ENCODE measurements around the gene MTMR12. TPM values are rescaled to one million over a fixed set of nuclear protein-coding genes. Genes with fewer than 3 reads are reported as not detected.
"Not testable (repeated sequence)": the region's sequence is repeated elsewhere in the genome, so short reads cannot be mapped to it uniquely, and the experiment has no call there.

Gene MTMR12
- total and polyA plus RNA-seq, 2 donors (not counting 3 experiments of a cell fraction or from before 2014, with no cell fraction given): 18.2 to 38.6 TPM

DNA sequence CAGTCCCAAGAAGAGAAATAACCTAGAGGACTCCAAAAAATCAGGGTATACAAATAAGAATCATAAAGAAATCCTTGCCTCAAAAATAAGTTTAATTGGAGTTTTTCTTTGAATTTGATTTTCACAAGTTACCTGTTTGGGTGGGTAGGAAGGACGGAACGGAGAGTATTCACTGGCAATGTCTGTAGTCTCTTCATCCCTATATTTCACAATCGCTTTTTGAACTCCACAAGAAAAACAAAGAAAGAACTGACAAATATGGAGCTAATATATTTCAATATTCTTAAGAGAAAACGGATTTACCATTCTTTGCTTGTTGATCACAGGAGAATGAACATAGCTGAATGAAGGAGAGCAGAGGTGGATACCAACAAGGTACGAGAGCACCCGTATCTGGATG is 30.1 kb downstream of the MTMR12 start:
- Histone ChIP-seq H3K4me2 (ENCODE audit: insufficient read depth, low read length) (no peak overlapping the region), H3K36me3 (ENCODE audit: control insufficient read depth in 2 of 2, extremely low read depth in 1 of 2, insufficient read depth in 2 of 2, low read length in 2 of 2) (no peaks in the 10 kb centered on the region), H3K79me2 (ENCODE audit: control insufficient read depth, insufficient read depth, low read length) (peaks cover 55% of the 10 kb centered on the region), H3K9me1 (replicated peaks; ENCODE audit: control insufficient read depth, extremely low read depth, insufficient read depth, low read length) (no peaks in the 10 kb centered on the region), H4K20me1 (replicated peaks; ENCODE audit: control insufficient read depth, extremely low read depth, insufficient read depth, low read length) (peaks cover 2% of the 10 kb centered on the region), H3K4me1 (ENCODE audit: control insufficient read depth, extremely low read depth, insufficient read depth, low read length) (peaks cover 17% of the 10 kb centered on the region), H3K9ac (replicated peaks; ENCODE audit: extremely low read depth, insufficient read depth, low read length) (no peak overlapping the region), H3K27me3 (ENCODE audit: control insufficient read depth in 2 of 2, insufficient read depth in 2 of 2, low read length in 2 of 2) (no peaks in the 10 kb centered on the region), H3K27ac (ENCODE audit: insufficient read depth, low read depth, low read length) (no peak overlapping the region), H3K9me3 (replicated peaks; ENCODE audit: control insufficient read depth, insufficient read depth, low read length) (no peaks in the 10 kb centered on the region), H3K4me3 (replicated peaks in 1 of 3; ENCODE audit: insufficient read depth in 1 of 3, low read depth in 1 of 3, low read length in 3 of 3) (no peak overlapping the region), H2AFZ (ENCODE audit: low read depth, low read length) (no peak overlapping the region)
- dilution Hi-C loops (cut with MboI; ENCODE audit: extremely low pct_ligation_motif_present, low sequenced_read_pairs) (no loop called here), intact Hi-C loops (cut with micrococcal nuclease) (no loop called here)
- no TSS peak for BruUV-seq (replicated peaks)
- POLR2A ChIA-PET: no interaction called here
- DNase-seq (ENCODE audit: low read depth, low spot score) (no peak), FAIRE-seq (no peak)
- CTCF ChIA-PET: no interaction called here
- TF ChIP-seq, protein P1, sequence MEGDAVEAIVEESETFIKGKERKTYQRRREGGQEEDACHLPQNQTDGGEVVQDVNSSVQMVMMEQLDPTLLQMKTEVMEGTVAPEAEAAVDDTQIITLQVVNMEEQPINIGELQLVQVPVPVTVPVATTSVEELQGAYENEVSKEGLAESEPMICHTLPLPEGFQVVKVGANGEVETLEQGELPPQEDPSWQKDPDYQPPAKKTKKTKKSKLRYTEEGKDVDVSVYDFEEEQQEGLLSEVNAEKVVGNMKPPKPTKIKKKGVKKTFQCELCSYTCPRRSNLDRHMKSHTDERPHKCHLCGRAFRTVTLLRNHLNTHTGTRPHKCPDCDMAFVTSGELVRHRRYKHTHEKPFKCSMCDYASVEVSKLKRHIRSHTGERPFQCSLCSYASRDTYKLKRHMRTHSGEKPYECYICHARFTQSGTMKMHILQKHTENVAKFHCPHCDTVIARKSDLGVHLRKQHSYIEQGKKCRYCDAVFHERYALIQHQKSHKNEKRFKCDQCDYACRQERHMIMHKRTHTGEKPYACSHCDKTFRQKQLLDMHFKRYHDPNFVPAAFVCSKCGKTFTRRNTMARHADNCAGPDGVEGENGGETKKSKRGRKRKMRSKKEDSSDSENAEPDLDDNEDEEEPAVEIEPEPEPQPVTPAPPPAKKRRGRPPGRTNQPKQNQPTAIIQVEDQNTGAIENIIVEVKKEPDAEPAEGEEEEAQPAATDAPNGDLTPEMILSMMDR (IDR thresholded peaks at IDR 0.05; ENCODE audit: extremely low read depth in 1 of 2, insufficient read depth in 1 of 2, low read depth in 1 of 2, low read length in 2 of 2): no peak
- no peak for TF ChIP-seq JUN (IDR thresholded peaks at IDR 0.05; ENCODE audit: borderline replicate concordance, insufficient read depth, insufficient read length, low read depth)
- TF ChIP-seq FOS (IDR thresholded peaks at IDR 0.05; ENCODE audit: borderline replicate concordance, insufficient read depth, low read length): no peak
- TF ChIP-seq EZH2 (IDR thresholded peaks at IDR 0.05; ENCODE audit: borderline replicate concordance, low read depth, low read length, severe bottlenecking): no peak

DNA sequence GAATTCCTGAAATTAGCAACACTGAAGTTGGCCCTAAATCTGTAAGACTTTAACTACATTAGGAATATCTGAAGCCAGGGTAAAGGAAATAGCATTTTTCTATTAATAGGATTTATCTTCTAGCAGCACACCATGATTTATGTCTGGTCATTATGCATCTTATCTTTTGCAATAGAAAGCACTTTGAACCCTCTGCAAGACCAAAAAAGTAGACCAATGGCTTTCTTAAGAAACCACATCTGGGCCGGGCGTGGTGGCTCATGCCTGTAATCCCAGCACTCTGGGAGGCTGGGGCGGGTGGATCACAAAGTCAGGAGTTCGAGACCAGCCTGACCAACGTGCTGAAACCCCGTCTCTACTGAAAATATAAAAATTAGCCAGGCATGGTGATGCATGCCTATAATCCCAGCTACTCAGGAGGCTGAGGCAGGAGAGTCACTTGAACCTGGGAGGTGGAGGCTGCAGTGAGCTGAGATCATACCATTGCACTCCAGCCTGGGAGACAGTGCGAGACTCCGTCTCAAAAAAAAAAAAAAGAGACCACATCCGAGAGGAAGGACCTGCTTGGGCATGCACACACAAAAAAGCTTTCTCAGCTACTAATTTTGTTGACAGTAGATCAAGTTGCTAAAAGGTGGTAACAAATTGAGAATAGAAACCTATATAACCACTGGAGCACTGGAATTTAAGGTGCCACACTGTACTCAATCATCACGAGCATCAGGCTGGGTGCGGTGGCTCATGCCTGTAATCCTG is 31.2 kb downstream of the MTMR12 start:
- Histone ChIP-seq H3K79me2 (ENCODE audit: control insufficient read depth, insufficient read depth, low read length) (peaks cover 52% of the 10 kb centered on the region), H3K4me1 (ENCODE audit: control insufficient read depth, extremely low read depth, insufficient read depth, low read length) (peaks cover 27% of the 10 kb centered on the region)
- BruUV-seq (replicated peaks); H3K9ac ChIP-seq (replicated peaks; ENCODE audit: extremely low read depth, insufficient read depth, low read length); intact Hi-C loops (cut with micrococcal nuclease); H3K4me3 ChIP-seq (replicated peaks in 1 of 3; ENCODE audit: insufficient read depth in 1 of 3, low read depth in 1 of 3, low read length in 3 of 3); H3K9me3 ChIP-seq (replicated peaks; ENCODE audit: control insufficient read depth, insufficient read depth, low read length); H3K27me3 ChIP-seq (ENCODE audit: control insufficient read depth in 2 of 2, insufficient read depth in 2 of 2, low read length in 2 of 2); POLR2A ChIA-PET; H2AFZ ChIP-seq (ENCODE audit: low read depth, low read length); H3K4me2 ChIP-seq (ENCODE audit: insufficient read depth, low read length); H3K36me3 ChIP-seq (ENCODE audit: control insufficient read depth in 2 of 2, extremely low read depth in 1 of 2, insufficient read depth in 2 of 2, low read length in 2 of 2); DNase-seq (ENCODE audit: low read depth, low spot score); FAIRE-seq; H3K27ac ChIP-seq (ENCODE audit: insufficient read depth, low read depth, low read length); H3K9me1 ChIP-seq (replicated peaks; ENCODE audit: control insufficient read depth, extremely low read depth, insufficient read depth, low read length); H4K20me1 ChIP-seq (replicated peaks; ENCODE audit: control insufficient read depth, extremely low read depth, insufficient read depth, low read length); dilution Hi-C loops (cut with MboI; ENCODE audit: extremely low pct_ligation_motif_present, low sequenced_read_pairs); CTCF ChIA-PET: not testable (repeated sequence)
